ENCODE measurements around the gene PATL2.
"Not testable (repeated sequence)": the region's sequence is repeated elsewhere in the genome, so short reads cannot be mapped to it uniquely, and the experiment has no call there.

Gene PATL2

DNA sequence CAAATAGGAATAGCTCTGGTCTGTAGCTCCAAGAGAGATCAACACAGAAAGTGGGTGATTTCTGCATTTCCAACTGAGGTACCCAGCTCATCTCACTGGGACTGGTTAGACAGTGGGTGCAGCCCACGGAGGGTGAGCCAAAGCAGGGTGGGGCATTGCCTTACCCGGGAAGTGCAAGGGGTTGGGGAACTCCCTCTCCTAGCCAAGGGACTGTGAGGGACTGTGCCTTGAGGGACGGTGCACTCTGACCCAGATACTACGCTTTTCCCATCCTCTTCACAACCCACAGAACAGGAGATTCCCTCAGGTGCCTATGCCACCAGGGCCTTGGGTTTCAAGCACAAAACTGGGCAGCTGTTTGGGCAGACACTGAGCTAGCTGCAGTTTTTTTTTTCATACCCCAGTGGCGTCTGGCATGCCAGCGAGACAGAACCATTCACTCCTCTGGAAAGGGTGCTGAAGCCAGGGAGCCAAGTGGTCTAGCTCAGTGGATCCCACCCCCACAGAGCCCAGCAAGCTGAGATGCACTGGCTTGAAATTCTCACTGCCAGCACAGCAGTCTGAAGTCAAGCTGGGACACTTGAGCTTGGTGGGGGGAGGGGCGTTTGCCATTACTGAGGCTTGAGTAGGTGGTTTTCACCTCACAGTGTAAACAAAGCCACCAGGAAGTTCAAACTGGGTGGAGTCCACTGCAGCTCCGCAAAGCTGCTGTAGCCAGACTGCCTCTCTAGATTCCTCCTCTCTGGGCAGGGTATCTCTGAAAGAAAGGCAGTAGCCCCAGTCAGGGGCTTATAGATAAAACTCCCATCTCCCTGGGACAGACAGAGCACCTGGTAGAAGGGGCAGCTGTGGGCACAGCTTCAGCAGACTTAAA lies 28.1 kb downstream of the PATL2 start:
- DNase-seq (ENCODE audit: low read depth) = peak; percentile 68
- not testable (repeated sequence) for H3K4me3 ChIP-seq (ENCODE audit: low read depth, low read length)

DNA sequence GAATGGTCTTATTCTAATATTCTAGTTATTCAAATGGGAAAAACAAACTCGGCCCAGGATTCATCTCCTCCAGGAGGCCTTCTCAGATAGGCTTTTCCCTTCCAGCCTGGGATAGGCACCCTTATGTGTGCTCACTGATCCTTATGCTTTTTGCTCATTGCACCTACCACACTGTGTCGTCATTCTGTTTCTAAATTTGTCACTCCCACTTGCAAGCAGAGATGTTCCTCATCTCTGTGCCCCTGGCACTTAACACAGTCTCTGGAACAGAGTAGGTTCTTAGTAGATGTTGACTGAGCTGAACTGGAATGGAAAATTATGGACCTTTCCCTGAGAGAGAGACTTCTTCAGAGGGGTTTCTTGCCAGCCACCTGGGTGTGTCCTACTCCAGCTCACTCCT lies 28.9 kb downstream of the PATL2 start:
- TF ChIP-seq, protein P1, sequence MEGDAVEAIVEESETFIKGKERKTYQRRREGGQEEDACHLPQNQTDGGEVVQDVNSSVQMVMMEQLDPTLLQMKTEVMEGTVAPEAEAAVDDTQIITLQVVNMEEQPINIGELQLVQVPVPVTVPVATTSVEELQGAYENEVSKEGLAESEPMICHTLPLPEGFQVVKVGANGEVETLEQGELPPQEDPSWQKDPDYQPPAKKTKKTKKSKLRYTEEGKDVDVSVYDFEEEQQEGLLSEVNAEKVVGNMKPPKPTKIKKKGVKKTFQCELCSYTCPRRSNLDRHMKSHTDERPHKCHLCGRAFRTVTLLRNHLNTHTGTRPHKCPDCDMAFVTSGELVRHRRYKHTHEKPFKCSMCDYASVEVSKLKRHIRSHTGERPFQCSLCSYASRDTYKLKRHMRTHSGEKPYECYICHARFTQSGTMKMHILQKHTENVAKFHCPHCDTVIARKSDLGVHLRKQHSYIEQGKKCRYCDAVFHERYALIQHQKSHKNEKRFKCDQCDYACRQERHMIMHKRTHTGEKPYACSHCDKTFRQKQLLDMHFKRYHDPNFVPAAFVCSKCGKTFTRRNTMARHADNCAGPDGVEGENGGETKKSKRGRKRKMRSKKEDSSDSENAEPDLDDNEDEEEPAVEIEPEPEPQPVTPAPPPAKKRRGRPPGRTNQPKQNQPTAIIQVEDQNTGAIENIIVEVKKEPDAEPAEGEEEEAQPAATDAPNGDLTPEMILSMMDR (IDR thresholded peaks at IDR 0.05; ENCODE audit: low read depth, low read length) = no peak
- no peak for TF ChIP-seq POLR2A (IDR thresholded peaks at IDR 0.05; ENCODE audit: extremely low read depth, insufficient read length)
- TF ChIP-seq, protein P2, sequence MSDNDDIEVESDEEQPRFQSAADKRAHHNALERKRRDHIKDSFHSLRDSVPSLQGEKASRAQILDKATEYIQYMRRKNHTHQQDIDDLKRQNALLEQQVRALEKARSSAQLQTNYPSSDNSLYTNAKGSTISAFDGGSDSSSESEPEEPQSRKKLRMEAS (IDR thresholded peaks at IDR 0.05; ENCODE audit: low read depth, low read length) = no peak
- TF ChIP-seq MYC (IDR thresholded peaks at IDR 0.05; ENCODE audit: low read depth, low read length) = no peak
- peak; percentile 57 for DNase-seq (ENCODE audit: low read depth)
- no peak overlapping the region for H3K4me3 ChIP-seq (ENCODE audit: low read depth, low read length)

DNA sequence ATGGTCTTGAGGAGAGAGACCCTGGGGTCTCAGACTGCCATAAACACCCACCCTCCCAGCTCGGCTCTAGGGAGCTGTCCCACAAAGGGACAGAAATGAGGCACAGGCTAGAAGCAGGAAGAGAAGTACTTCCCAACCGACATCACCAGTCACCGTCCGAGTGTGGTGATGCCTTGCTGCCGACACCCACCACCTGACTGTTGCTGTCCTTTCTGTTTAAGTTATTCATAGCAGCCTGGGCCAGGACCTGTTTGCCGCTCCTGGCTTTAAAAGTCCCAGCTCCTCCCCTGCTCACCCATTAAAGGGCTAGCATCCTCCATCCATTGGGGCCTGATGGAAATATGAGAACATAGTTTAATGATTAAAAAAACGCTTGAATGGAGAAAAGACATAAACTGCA lies 34.4 kb downstream of the PATL2 start:
- no peak for DNase-seq (ENCODE audit: low read depth)
- no peak overlapping the region for H3K4me3 ChIP-seq (ENCODE audit: low read depth, low read length)
- TF ChIP-seq, protein P1 (IDR thresholded peaks at IDR 0.05; ENCODE audit: low read depth, low read length) = no peak
- TF ChIP-seq MYC (IDR thresholded peaks at IDR 0.05; ENCODE audit: low read depth, low read length) = no peak
- TF ChIP-seq POLR2A (IDR thresholded peaks at IDR 0.05; ENCODE audit: extremely low read depth, insufficient read length) = no peak
- TF ChIP-seq, protein P2 (IDR thresholded peaks at IDR 0.05; ENCODE audit: low read depth, low read length) = no peak

DNA sequence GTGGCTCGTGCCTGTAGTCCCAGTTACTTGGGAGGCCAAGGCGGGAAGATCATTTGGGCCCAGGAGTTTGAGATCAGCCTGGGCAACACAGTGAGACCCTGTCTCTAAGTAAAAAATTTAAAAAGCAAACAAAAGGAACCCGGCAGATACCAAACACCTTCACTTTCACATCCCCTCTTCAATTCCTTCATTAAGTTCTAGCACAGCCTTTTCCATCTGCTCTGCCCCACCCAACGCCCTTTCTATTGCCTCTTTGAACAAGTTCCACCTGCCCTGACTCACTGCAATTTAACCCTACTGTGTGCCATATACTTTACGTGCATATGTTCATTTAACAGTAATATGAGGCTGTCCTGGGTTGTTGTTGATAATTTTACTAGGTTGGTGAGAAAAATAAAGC lies 35.2 kb downstream of the PATL2 start:
- TF ChIP-seq POLR2A (IDR thresholded peaks at IDR 0.05; ENCODE audit: extremely low read depth, insufficient read length) (no peak), MYC (IDR thresholded peaks at IDR 0.05; ENCODE audit: low read depth, low read length) (no peak)
- TF ChIP-seq, protein P1 (IDR thresholded peaks at IDR 0.05; ENCODE audit: low read depth, low read length) = no peak
- TF ChIP-seq, protein P2 (IDR thresholded peaks at IDR 0.05; ENCODE audit: low read depth, low read length) = no peak
- DNase-seq (ENCODE audit: low read depth) = no peak
- no peak overlapping the region for H3K4me3 ChIP-seq (ENCODE audit: low read depth, low read length)

DNA sequence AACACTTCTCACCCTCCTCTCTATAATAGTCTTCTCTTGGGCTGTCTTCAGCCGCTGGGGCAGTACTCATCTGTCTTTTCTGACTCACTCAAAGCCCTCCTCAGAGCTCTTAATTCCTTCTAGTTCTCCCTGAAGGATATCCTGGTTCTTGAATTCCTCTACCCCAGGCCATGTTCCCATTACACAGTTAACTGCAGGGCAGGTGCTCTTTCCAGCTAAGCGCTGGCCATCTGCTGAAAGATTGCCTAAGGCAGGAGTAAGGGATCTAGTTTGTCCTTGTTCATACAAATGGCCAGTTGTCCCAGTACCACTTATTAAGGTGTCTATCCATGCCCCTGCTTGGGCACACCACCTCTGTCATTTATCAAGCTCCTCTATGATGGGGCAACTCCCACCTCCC lies 37.5 kb downstream of the PATL2 start:
- TF ChIP-seq, protein P2 (IDR thresholded peaks at IDR 0.05; ENCODE audit: low read depth, low read length) = no peak
- TF ChIP-seq, protein P1 (IDR thresholded peaks at IDR 0.05; ENCODE audit: low read depth, low read length) = no peak
- TF ChIP-seq POLR2A (IDR thresholded peaks at IDR 0.05; ENCODE audit: extremely low read depth, insufficient read length) = no peak
- no peak for TF ChIP-seq MYC (IDR thresholded peaks at IDR 0.05; ENCODE audit: low read depth, low read length)
- no peak for DNase-seq (ENCODE audit: low read depth)
- H3K4me3 ChIP-seq (ENCODE audit: low read depth, low read length) = no peak overlapping the region

DNA sequence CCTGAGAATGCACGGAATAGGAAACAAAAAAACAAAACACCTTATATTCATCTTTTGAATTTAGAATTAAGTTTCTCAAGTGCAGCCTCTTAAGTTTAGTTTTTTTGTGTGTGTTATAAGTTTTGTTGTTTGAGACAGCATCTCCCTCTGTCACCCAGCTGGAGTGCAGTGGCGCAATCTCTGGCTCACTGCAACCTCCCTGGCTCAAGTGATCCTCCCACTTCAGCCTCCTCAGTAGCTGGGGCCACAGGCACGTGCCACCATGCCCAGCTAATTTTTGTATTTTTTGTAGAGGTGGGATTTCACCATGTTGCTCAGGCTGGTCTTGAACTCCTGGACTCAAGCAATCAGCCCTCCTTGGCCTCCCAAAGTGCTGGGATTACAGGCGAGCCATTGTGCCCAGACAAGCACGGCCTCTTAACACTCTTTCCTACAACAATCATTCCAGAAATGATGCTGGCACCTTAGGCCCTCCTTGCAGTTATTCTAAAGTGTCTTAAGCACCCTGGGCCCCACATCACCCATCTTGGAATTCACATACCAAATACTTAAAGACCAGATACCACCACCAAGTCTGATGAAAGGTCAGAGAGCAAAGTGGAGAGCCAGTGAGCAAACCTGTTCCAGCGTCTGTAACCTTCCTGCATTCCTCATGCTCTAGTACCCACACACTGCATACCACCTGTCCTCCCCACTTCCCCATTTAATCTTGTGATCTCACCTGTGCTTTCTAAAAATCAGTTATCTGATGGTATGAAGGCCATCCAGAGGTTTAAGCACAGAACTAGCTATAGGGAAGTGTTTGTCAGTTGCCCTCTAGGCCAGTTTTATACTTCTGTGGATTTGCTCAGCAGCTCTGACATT lies 40.8 kb downstream of the PATL2 start:
- H3K4me3 ChIP-seq (ENCODE audit: low read depth, low read length) = no peak overlapping the region
- DNase-seq (ENCODE audit: low read depth) = no peak
- TF ChIP-seq, protein P1 (IDR thresholded peaks at IDR 0.05; ENCODE audit: low read depth, low read length) = no peak
- TF ChIP-seq POLR2A (IDR thresholded peaks at IDR 0.05; ENCODE audit: extremely low read depth, insufficient read length) = no peak
- TF ChIP-seq, protein P2 (IDR thresholded peaks at IDR 0.05; ENCODE audit: low read depth, low read length) = no peak
- no peak for TF ChIP-seq MYC (IDR thresholded peaks at IDR 0.05; ENCODE audit: low read depth, low read length)

All from NB4 (cell line).